NB4 (cell line): Measurements from ENCODE around the gene CD28.

Source experiments
- CTCF ChIP-seq: IDR thresholded peaks from one replicate; pipeline ENCODE4 v1.5.1; 2012; ENCODE audit warnings: low read depth, low read length
- POLR2A ChIP-seq: IDR thresholded peaks from 2 replicates; pipeline ENCODE4 v1.6.1; 2011; ENCODE audit warnings: mild to moderate bottlenecking; ENCODE audit not compliant: insufficient read length; ENCODE audit errors: extremely low read depth

GRCh38 chr2:203733684-203734083 is 27.2 kb downstream of the CD28 start:
- TF ChIP-seq CTCF (no peak), POLR2A (no peak)
